H1 (cell line): Measurements from ENCODE around the gene PDSS1. TPM values are rescaled to one million over a fixed set of nuclear protein-coding genes. Genes with fewer than 3 reads are reported as not detected.

Experiments
- CTCF ChIA-PET: fragments of 300-600 bp; sonication (Branson Sonifier 250); formaldehyde crosslinking; loops from one replicate; lab custom pipeline; 2021; ENCODE audit not compliant: partially characterized antibody; lab: Charles Lee
- POLR2A ChIA-PET: fragments of 300-600 bp; sonication (Branson Sonifier 250); formaldehyde crosslinking; loops from one replicate; lab custom pipeline; 2021; ENCODE audit warnings: inconsistent platforms; ENCODE audit not compliant: partially characterized antibody; lab: Charles Lee
- DNase-seq, 2 experiments: peaks; one replicate each; pipeline versions ENCODE4 v3.0.0 to v3.0.0-alpha.2; 2010 to 2022; ENCODE audit warnings: low spot score in 2 of 2, low read depth in 1 of 2, mixed read lengths in 1 of 2
- FAIRE-seq: peaks from 2 replicates; lab custom pipeline; 2011; peaks lifted over from hg19 to GRCh38; lab: Jason Lieb, UNC
- H2AFZ ChIP-seq: 2 replicates; pipeline ENCODE4 v1.8.1; 2012; ENCODE audit warnings: low read length, inconsistent platforms
- H2AK5ac ChIP-seq: 2 replicates; pipeline ENCODE4 v1.6.1; 2013; ENCODE audit warnings: low read depth, low read length
- H2BK120ac ChIP-seq: replicated peaks from 2 replicates; pipeline ENCODE3; 2013; ENCODE audit warnings: low read depth, low read length, inconsistent platforms
- H2BK12ac ChIP-seq: 2 replicates; pipeline ENCODE4 v1.6.1; 2013; ENCODE audit warnings: low read depth, low read length
- H2BK15ac ChIP-seq: 2 replicates; pipeline ENCODE4 v1.6.1; 2013; ENCODE audit warnings: low read length
- H2BK20ac ChIP-seq: 2 replicates; pipeline ENCODE4 v1.6.1; 2013; ENCODE audit warnings: low read length
- H2BK5ac ChIP-seq: 2 replicates; pipeline ENCODE4 v1.6.1; 2013; ENCODE audit warnings: low read depth, low read length
- H3K14ac ChIP-seq: 2 replicates; pipeline ENCODE4 v1.6.1; 2013; ENCODE audit warnings: inconsistent platforms; ENCODE audit not compliant: insufficient read length
- H3K18ac ChIP-seq: 2 replicates; pipeline ENCODE4 v1.6.1; 2013; ENCODE audit warnings: low read length; ENCODE audit errors: extremely low read depth
- H3K23ac ChIP-seq: 2 replicates; pipeline ENCODE4 v1.6.1; 2013; ENCODE audit warnings: inconsistent platforms; ENCODE audit not compliant: insufficient read length
- H3K23me2 ChIP-seq: 2 replicates; pipeline ENCODE4 v1.6.1; 2013; ENCODE audit warnings: low read depth, low read length
- H3K27ac ChIP-seq: 2 replicates; pipeline ENCODE4 v1.6.1; 2011; ENCODE audit warnings: low read depth, low read length, inconsistent platforms
- H3K27me3 ChIP-seq, 4 experiments: replicated peaks in 1 of 4; 1 replicate in 1 of 4; 2 replicates in 3 of 4; pipeline versions ENCODE4 v1.6.1 to v1.8.1; 2011 to 2013; ENCODE audit warnings: low read length in 3 of 4, mild to moderate bottlenecking in 3 of 4, inconsistent platforms in 2 of 4, mixed read lengths in 2 of 4, moderate library complexity in 1 of 4; ENCODE audit not compliant: control insufficient read depth in 3 of 4, insufficient read depth in 3 of 4; ENCODE audit errors: extremely low read depth in 1 of 4
- H3K36me3 ChIP-seq, 4 experiments: 2 replicates each; pipeline versions ENCODE4 v1.6.1 to v1.8.1; 2011 to 2013; ENCODE audit warnings: mild to moderate bottlenecking in 4 of 4, low read length in 3 of 4, moderate library complexity in 2 of 4, control low read depth in 1 of 4, inconsistent platforms in 1 of 4; ENCODE audit not compliant: insufficient read depth in 4 of 4, control insufficient read depth in 2 of 4
- H3K4ac ChIP-seq: replicated peaks from 2 replicates; pipeline ENCODE3; 2013; ENCODE audit warnings: low read length, low read depth, mixed read lengths, inconsistent platforms; ENCODE audit not compliant: insufficient read length
- H3K4me1 ChIP-seq, 4 experiments: replicated peaks in 1 of 4; 1 replicate in 1 of 4; 2 replicates in 3 of 4; pipeline versions ENCODE4 v1.6.1 to v1.8.1; 2011 to 2013; ENCODE audit warnings: low read length in 3 of 4, inconsistent platforms in 2 of 4, mixed read lengths in 1 of 4; ENCODE audit not compliant: insufficient read depth in 4 of 4, control insufficient read depth in 3 of 4
- H3K4me2 ChIP-seq, 2 experiments: 2 replicates each; pipeline versions ENCODE4 v1.6.1 to v1.8.1; 2011 to 2013; ENCODE audit warnings: low read depth in 2 of 2, low read length in 2 of 2, control low read depth in 1 of 2, inconsistent platforms in 1 of 2, mild to moderate bottlenecking in 1 of 2; ENCODE audit not compliant: insufficient read depth in 1 of 2
- H3K4me3 ChIP-seq, 4 experiments: fragments of 200-600, 300-600 bp in 1 of 4; sonication (generic), shearing (Covaris generic), sonication (Bioruptor Twin) in 1 of 4; 2 replicates each; pipeline versions ENCODE4 v1.5.1 to v1.8.1; 2011 to 2016; ENCODE audit warnings: low read length in 4 of 4, low read depth in 3 of 4, control low read depth in 2 of 4, inconsistent platforms in 2 of 4, mild to moderate bottlenecking in 2 of 4, mixed read lengths in 1 of 4, moderate library complexity in 1 of 4; ENCODE audit not compliant: insufficient read depth in 2 of 4; ENCODE audit errors: extremely low read depth in 1 of 4
- H3K56ac ChIP-seq: replicated peaks from 2 replicates; pipeline ENCODE3; 2013; ENCODE audit warnings: low read depth, mild to moderate bottlenecking, mixed read lengths, low read length, inconsistent platforms; ENCODE audit not compliant: insufficient read length
- H3K79me1 ChIP-seq: 2 replicates; pipeline ENCODE4 v1.6.1; 2013; ENCODE audit warnings: low read depth, low read length, control low read depth
- H3K79me2 ChIP-seq, 2 experiments: 2 replicates each; pipeline versions ENCODE4 v1.6.1 to v1.8.1; 2012 to 2013; ENCODE audit warnings: low read length in 2 of 2, mild to moderate bottlenecking in 2 of 2, inconsistent platforms in 1 of 2; ENCODE audit not compliant: insufficient read depth in 2 of 2, control insufficient read depth in 1 of 2
- H3K9ac ChIP-seq, 4 experiments: replicated peaks in 1 of 4; 1 replicate in 1 of 4; 2 replicates in 3 of 4; pipeline versions ENCODE4 v1.6.1 to v1.8.1; 2011 to 2013; ENCODE audit warnings: low read depth in 3 of 4, low read length in 3 of 4, control low read depth in 2 of 4, mild to moderate bottlenecking in 2 of 4, moderate library complexity in 2 of 4, inconsistent platforms in 1 of 4; ENCODE audit errors: extremely low read depth in 1 of 4
- H3K9me3 ChIP-seq, 2 experiments: 2 replicates each; pipeline versions ENCODE4 v1.6.1 to v1.8.1; 2012 to 2013; ENCODE audit warnings: mild to moderate bottlenecking in 2 of 2, moderate library complexity in 2 of 2, control low read depth in 1 of 2, inconsistent platforms in 1 of 2, low read depth in 1 of 2, low read length in 1 of 2, mixed read lengths in 1 of 2; ENCODE audit not compliant: insufficient read depth in 2 of 2
- H4K20me1 ChIP-seq, 2 experiments: replicated peaks in 1 of 2; 2 replicates each; pipeline versions ENCODE3 to v1.8.1; 2011 to 2013; ENCODE audit warnings: inconsistent platforms in 2 of 2, low read length in 2 of 2, mild to moderate bottlenecking in 1 of 2; ENCODE audit not compliant: insufficient read depth in 2 of 2, control insufficient read depth in 1 of 2
- H4K5ac ChIP-seq: 2 replicates; pipeline ENCODE4 v1.6.1; 2013; ENCODE audit warnings: low read length, low read depth, mixed read lengths, inconsistent platforms; ENCODE audit not compliant: insufficient read length
- H4K8ac ChIP-seq: 2 replicates; pipeline ENCODE4 v1.8.0; 2013; ENCODE audit warnings: mild to moderate bottlenecking, moderate library complexity, low read length, inconsistent platforms; ENCODE audit not compliant: insufficient read depth; ENCODE audit errors: extremely low read depth
- H4K91ac ChIP-seq: replicated peaks from 2 replicates; pipeline ENCODE3; 2013; ENCODE audit warnings: low read length, mixed read lengths, inconsistent platforms; ENCODE audit not compliant: insufficient read length
- CHD1 ChIP-seq: IDR thresholded peaks from 2 replicates; pipeline ENCODE4 v1.6.1; 2012; ENCODE audit warnings: low read depth, low read length, improper control_type of control experiment
- CTBP2 ChIP-seq: IDR thresholded peaks from 2 replicates; pipeline ENCODE4 v1.7.0; 2011; ENCODE audit warnings: borderline replicate concordance, mild to moderate bottlenecking, moderate library complexity, mixed read lengths, low read length; ENCODE audit not compliant: insufficient read depth, insufficient read length
- E2F6 ChIP-seq: IDR thresholded peaks from 2 replicates; pipeline ENCODE4 v1.6.1; 2012; ENCODE audit warnings: inconsistent platforms
- MAFK ChIP-seq: IDR thresholded peaks from 2 replicates; pipeline ENCODE4 v1.6.1; 2012; ENCODE audit warnings: low read depth, mild to moderate bottlenecking, improper control_type of control experiment, low read length
- MAX ChIP-seq: IDR thresholded peaks from 2 replicates; pipeline ENCODE4 v1.6.1; 2012; ENCODE audit warnings: inconsistent platforms
- SP4 ChIP-seq: IDR thresholded peaks from 2 replicates; pipeline ENCODE4 v1.6.1; 2012; ENCODE audit warnings: low read length, inconsistent platforms
- TAF1 ChIP-seq: IDR thresholded peaks from 2 replicates; pipeline ENCODE4 v1.6.1; 2011; ENCODE audit warnings: mild to moderate bottlenecking, low read depth, low read length
- USF2 ChIP-seq: IDR thresholded peaks from 2 replicates; pipeline ENCODE4 v1.6.1; 2011; ENCODE audit warnings: low read length, improper control_type of control experiment
- WGBS, 2 experiments: shearing (Covaris generic) in 1 of 2; methylation state at CpG; one replicate each; pipeline versions ENCODE4 v1.1.6 to v1.1.7; 2013 to 2015; ENCODE audit warnings: low lambda C conversion rate in 2 of 2, mixed read lengths in 2 of 2, inconsistent platforms in 1 of 2, low coverage in 1 of 2, missing lambda C conversion rate in 1 of 2; ENCODE audit not compliant: insufficient replicate concordance in 2 of 2, insufficient coverage in 1 of 2, insufficient read length in 1 of 2; ENCODE audit errors: extremely low coverage in 1 of 2, missing lambda C conversion rate in 1 of 2; 5-methylcytosine and 5-hydroxymethylcytosine counted together
- polyA plus RNA-seq, 7 experiments: library from polyadenylated mRNA; depleted of rRNA in 3 of 7; stranded (reverse) in 5 of 7; unstranded in 2 of 7; fragments of >200 nt in 5 of 7; fragments of 200-250 nt in 2 of 7; gene quantifications; 1 replicate in 5 of 7; 2 replicates in 1 of 7; 4 replicates in 1 of 7; pipeline versions ENCODE4 v1.2.1 to v1.2.3, GENCODE V29; 2011 to 2013; ENCODE audit warnings: missing spikeins in 2 of 7, mixed read lengths in 2 of 7
- total RNA-seq: library from RNA; stranded (reverse); fragmentation: NEBNext Ultra II Directional; extraction: Animal tissue kit (Norgen Biotek cat#: 25700); gene quantifications from 2 replicates; pipeline ENCODE4 v1.2.1, GENCODE V29; 2021

PDSS1 gene
- total and polyA plus RNA-seq, 2 of the 8 experiments (the other 6 are each of a cell fraction or from before 2014, with no cell fraction given): 21.3 to 26.0 TPM

GRCh38 chr10:26735435-26735834, 37.9 kb downstream of the PDSS1 start:
- Histone ChIP-seq H2AFZ (no peak overlapping the region), H2BK5ac (no peak overlapping the region), H3K9me3 (no peaks in the 10 kb centered on the region), H3K4ac (no peak overlapping the region), H3K79me1 (no peaks in the 10 kb centered on the region), H3K36me3 (peaks cover 0 to 42% (median 29%) of the 10 kb centered on the region in 4 experiments; a peak in 6 of 8 replicates), H3K18ac (no peak overlapping the region), H3K23ac (no peak overlapping the region), H4K5ac (no peak overlapping the region), H3K79me2 (no peaks in the 10 kb centered on the region), H3K4me3 (no peak overlapping the region), H3K27ac (no peak overlapping the region), H2BK15ac (no peak overlapping the region), H3K56ac (no peak overlapping the region), H3K4me1 (peaks cover 0 to 4% (median 2%) of the 10 kb centered on the region in 4 experiments; a peak in 2 of 7 replicates), H4K91ac (no peak overlapping the region), H3K14ac (no peak overlapping the region), H3K4me2 (no peak overlapping the region), H2BK12ac (no peak overlapping the region), H3K23me2 (no peaks in the 10 kb centered on the region), H4K8ac (no peak overlapping the region), H2AK5ac (no peak overlapping the region), H4K20me1 (no peaks in the 10 kb centered on the region), H3K9ac (no peak overlapping the region), H2BK20ac (no peak overlapping the region), H3K27me3 (no peaks in the 10 kb centered on the region), H2BK120ac (no peak overlapping the region)
- POLR2A ChIA-PET: no interaction called here
- TF ChIP-seq TAF1 (no peak), CTBP2 (no peak), CHD1 (no peak), SP4 (no peak), MAX (no peak), E2F6 (no peak), MAFK (no peak), USF2 (no peak)
- CTCF ChIA-PET: interaction anchor here (0.6 to 3.1 kb wide), 3 partner anchors 9 to 147 kb away, joined by 3 to 25 read pairs (median 5); no protein-coding TSS in a partner anchor
- 97% methylated on average over 4 of the region's 4 CpGs; no CpG with 5 or more reads in 1 of the 2 experiments for WGBS, 2 experiments
- DNase-seq (no peak), FAIRE-seq (no peak)
